ENCODE data around the gene ZC2HC1B. TPM values are rescaled to one million over a fixed set of nuclear protein-coding genes. Genes with fewer than 3 reads are reported as not detected.
"Not testable (repeated sequence)": the region's sequence is repeated elsewhere in the genome, so short reads cannot be mapped to it uniquely, and the experiment has no call there.

ZC2HC1B gene
- total RNA-seq, 1 donor from 2014 or later = not detected

GRCh38 chr6:143872201-143872600 lies 7.9 kb downstream of the ZC2HC1B start:
- TF ChIP-seq CTCF (IDR thresholded peaks at IDR 0.05; ENCODE audit: unreplicated experiment) = no peak
- peaks cover 33% of the 10 kb centered on the region for H3K9me3 Mint-ChIP-seq (ENCODE audit: low read depth)
- H3K27me3 Mint-ChIP-seq = no peaks in the 10 kb centered on the region
- H3K4me3 Mint-ChIP-seq (ENCODE audit: low read depth) = no peak overlapping the region
- no peak overlapping the region for H3K27ac Mint-ChIP-seq
- H3K36me3 Mint-ChIP-seq (ENCODE audit: insufficient read depth) = peaks cover 14% of the 10 kb centered on the region
- H3K4me1 Mint-ChIP-seq (ENCODE audit: low read depth) = no peaks in the 10 kb centered on the region
- DNase-seq (ENCODE audit: low spot score, unreplicated experiment) = no peak

- H3K4me1 Mint-ChIP-seq (ENCODE audit: low read depth); H3K4me3 Mint-ChIP-seq (ENCODE audit: low read depth); H3K27me3 Mint-ChIP-seq; DNase-seq (ENCODE audit: low spot score, unreplicated experiment); H3K27ac Mint-ChIP-seq: not testable (repeated sequence)
- Mint-ChIP-seq H3K36me3 (ENCODE audit: insufficient read depth) (peaks cover 14% of the 10 kb centered on the region), H3K9me3 (ENCODE audit: low read depth) (peaks cover 28% of the 10 kb centered on the region)
Measured at GRCh38 chr6:143873600-143873999, 9.3 kb downstream of the ZC2HC1B start.

- DNase-seq (ENCODE audit: low spot score, unreplicated experiment); H3K27ac Mint-ChIP-seq; H3K4me1 Mint-ChIP-seq (ENCODE audit: low read depth); H3K27me3 Mint-ChIP-seq; H3K36me3 Mint-ChIP-seq (ENCODE audit: insufficient read depth); H3K4me3 Mint-ChIP-seq (ENCODE audit: low read depth): not testable (repeated sequence)
- H3K9me3 Mint-ChIP-seq (ENCODE audit: low read depth) = peaks cover 28% of the 10 kb centered on the region
Measured at GRCh38 chr6:143874503-143874902, 10.2 kb downstream of the ZC2HC1B start.

- H3K4me3 Mint-ChIP-seq (ENCODE audit: low read depth) = no peak overlapping the region
Measured at GRCh38 chr6:143877584-143878271, 13.5 kb downstream of the ZC2HC1B start.

GRCh38 chr6:143878272-143878760 lies 14.0 kb downstream of the ZC2HC1B start:
- TF ChIP-seq CTCF (IDR thresholded peaks at IDR 0.05; ENCODE audit: unreplicated experiment) = no peak
- Mint-ChIP-seq H3K9me3 (ENCODE audit: low read depth) (peaks cover 28% of the 10 kb centered on the region), H3K4me3 (ENCODE audit: low read depth) (no peak overlapping the region)

More at GRCh38 chr6:143877584-143878271, 13.5 kb downstream of the ZC2HC1B start:
- no peak overlapping the region for H3K27ac Mint-ChIP-seq
- DNase-seq (ENCODE audit: low spot score, unreplicated experiment) = no peak
- H3K36me3 Mint-ChIP-seq (ENCODE audit: insufficient read depth) = peaks cover 10% of the 10 kb centered on the region
- no peaks in the 10 kb centered on the region for H3K27me3 Mint-ChIP-seq
- peaks cover 28% of the 10 kb centered on the region for H3K9me3 Mint-ChIP-seq (ENCODE audit: low read depth)
- no peak for TF ChIP-seq CTCF (IDR thresholded peaks at IDR 0.05; ENCODE audit: unreplicated experiment)
- peaks cover 9% of the 10 kb centered on the region for H3K4me1 Mint-ChIP-seq (ENCODE audit: low read depth)

GRCh38 chr6:143880412-143880811 lies 16.1 kb downstream of the ZC2HC1B start:
- peaks cover 16% of the 10 kb centered on the region for H3K9me3 Mint-ChIP-seq (ENCODE audit: low read depth)
- DNase-seq (ENCODE audit: low spot score, unreplicated experiment) = no peak
- peaks cover 4% of the 10 kb centered on the region for H3K36me3 Mint-ChIP-seq (ENCODE audit: insufficient read depth)
- H3K4me3 Mint-ChIP-seq (ENCODE audit: low read depth) = no peak overlapping the region
- H3K27me3 Mint-ChIP-seq = no peaks in the 10 kb centered on the region
- no peak for TF ChIP-seq CTCF (IDR thresholded peaks at IDR 0.05; ENCODE audit: unreplicated experiment)
- H3K4me1 Mint-ChIP-seq (ENCODE audit: low read depth) = peaks cover 10% of the 10 kb centered on the region
- no peak overlapping the region for H3K27ac Mint-ChIP-seq

More at GRCh38 chr6:143878272-143878760, 14.0 kb downstream of the ZC2HC1B start:
- no peak overlapping the region for H3K27ac Mint-ChIP-seq
- H3K36me3 Mint-ChIP-seq (ENCODE audit: insufficient read depth) = peaks cover 10% of the 10 kb centered on the region
- peaks cover 10% of the 10 kb centered on the region for H3K4me1 Mint-ChIP-seq (ENCODE audit: low read depth)
- no peak for DNase-seq (ENCODE audit: low spot score, unreplicated experiment)
- no peaks in the 10 kb centered on the region for H3K27me3 Mint-ChIP-seq
